Natural killer cell treated with Interleukin-12 subunit alpha and Interleukin-12 subunit beta and Interleukin-15 and Interleukin-18, amount 100 ng/mL, for 72 hours (primary cell): Measurements from ENCODE around the gene OXSR1. TPM values are rescaled to one million over a fixed set of nuclear protein-coding genes. Genes with fewer than 3 reads are reported as not detected.

Experiments used
- ATAC-seq, 2 donors: fragments of 150-1000 bp; cut with Tn5 transposase in 1 of 2; sonication (Bioruptor Pico), chemical (Tn5 transposase) in 1 of 2; 2 replicates each; pipeline ENCODE4 v1.10.0; 2021
- DNase-seq: peaks from one replicate; pipeline ENCODE4 v3.0.0; 2022; ENCODE audit warnings: low spot score
- H3K27ac Mint-ChIP-seq, 2 donors: 1 replicate in 1 of 2; 2 replicates in 1 of 2; pipeline ENCODE4 v1.8.0; 2022; ENCODE audit warnings: mixed read lengths in 2 of 2, mild to moderate bottlenecking in 1 of 2, moderate library complexity in 1 of 2
- H3K27me3 Mint-ChIP-seq, 2 donors: 1 replicate in 1 of 2; 2 replicates in 1 of 2; pipeline ENCODE4 v1.8.0; 2022; ENCODE audit warnings: mixed read lengths in 2 of 2
- H3K36me3 Mint-ChIP-seq: one replicate; pipeline ENCODE4 v1.8.0; 2022; ENCODE audit warnings: mixed read lengths
- H3K4me1 Mint-ChIP-seq, 2 donors: 1 replicate in 1 of 2; 2 replicates in 1 of 2; pipeline ENCODE4 v1.8.0; 2022; ENCODE audit warnings: low read depth in 2 of 2, mixed read lengths in 2 of 2, mild to moderate bottlenecking in 1 of 2
- H3K4me3 Mint-ChIP-seq: one replicate; pipeline ENCODE4 v1.8.0; 2022; ENCODE audit warnings: mixed read lengths
- H3K9me3 Mint-ChIP-seq: 2 replicates; pipeline ENCODE4 v1.8.0; 2022; ENCODE audit warnings: mixed read lengths
- total RNA-seq, 2 donors: library from RNA; stranded (reverse); gene quantifications; one replicate each; pipeline ENCODE4 v1.2.3, GENCODE V29; 2022

The OXSR1 gene
- total RNA-seq, 2 donors from 2014 or later: 59.9 to 66.8 TPM

GRCh38 chr3:38142959-38143358 is 22.4 kb upstream of the OXSR1 start:
- H3K4me3 Mint-ChIP-seq: no peak overlapping the region
- H3K27me3 Mint-ChIP-seq: no peaks in the 10 kb centered on the region
- peaks cover 6% of the 10 kb centered on the region for H3K9me3 Mint-ChIP-seq
- H3K4me1 Mint-ChIP-seq: peaks cover 23 to 25% of the 10 kb centered on the region in 2 donors
- no peak overlapping the region for H3K27ac Mint-ChIP-seq
- ATAC-seq: no peak
- DNase-seq: no peak
- peaks cover 18% of the 10 kb centered on the region for H3K36me3 Mint-ChIP-seq

DNA sequence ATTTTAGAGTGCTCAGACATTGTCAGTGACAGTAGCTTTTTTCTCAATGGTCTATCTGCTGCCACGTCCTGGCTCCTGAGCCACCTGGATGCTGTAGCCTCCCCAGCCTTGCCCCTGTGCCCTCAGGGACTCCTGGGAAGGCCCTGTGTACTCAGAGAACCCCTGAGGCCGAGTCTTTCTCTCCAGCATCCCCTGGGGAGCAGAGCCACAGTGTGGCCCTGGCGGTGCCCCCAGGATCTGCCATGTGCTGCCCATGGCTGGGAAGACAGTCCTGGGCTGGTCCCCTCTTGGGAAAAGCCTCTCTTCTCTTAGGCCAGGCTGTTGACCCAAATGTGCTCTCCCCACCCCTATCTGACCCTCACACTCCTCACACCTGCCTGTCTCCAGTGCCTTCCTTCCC is 21.8 kb upstream of the OXSR1 start:
- no peaks in the 10 kb centered on the region for H3K27me3 Mint-ChIP-seq
- H3K4me1 Mint-ChIP-seq: peaks cover 17 to 20% of the 10 kb centered on the region in 2 donors
- no peak overlapping the region for H3K4me3 Mint-ChIP-seq
- no peak overlapping the region for H3K27ac Mint-ChIP-seq
- H3K9me3 Mint-ChIP-seq: peaks cover 6% of the 10 kb centered on the region
- H3K36me3 Mint-ChIP-seq: peaks cover 18% of the 10 kb centered on the region
- DNase-seq (no peak), ATAC-seq (no peak)

GRCh38 chr3:38146504-38146903 is 18.8 kb upstream of the OXSR1 start:
- H3K27ac Mint-ChIP-seq: no peak overlapping the region
- peaks cover 18% of the 10 kb centered on the region for H3K36me3 Mint-ChIP-seq
- DNase-seq (no peak), ATAC-seq (no peak)
- H3K4me1 Mint-ChIP-seq: peaks cover 8 to 13% of the 10 kb centered on the region in 2 donors
- no peak overlapping the region for H3K4me3 Mint-ChIP-seq
- no peaks in the 10 kb centered on the region for H3K27me3 Mint-ChIP-seq
- peaks cover 6% of the 10 kb centered on the region for H3K9me3 Mint-ChIP-seq

GRCh38 chr3:38147421-38147820 is 17.9 kb upstream of the OXSR1 start:
- DNase-seq (no peak), ATAC-seq (no peak)
- Mint-ChIP-seq H3K27me3 (no peaks in the 10 kb centered on the region), H3K9me3 (peaks cover 6% of the 10 kb centered on the region), H3K4me3 (no peak overlapping the region), H3K36me3 (peaks cover 12% of the 10 kb centered on the region), H3K27ac (no peak overlapping the region), H3K4me1 (peaks cover 15% of the 10 kb centered on the region in 2 donors)

GRCh38 chr3:38148311-38148882 is 16.9 kb upstream of the OXSR1 start:
- Mint-ChIP-seq H3K4me1 (peaks cover 21 to 24% of the 10 kb centered on the region in 2 donors), H3K4me3 (no peak overlapping the region), H3K36me3 (peaks cover 12% of the 10 kb centered on the region), H3K27me3 (no peaks in the 10 kb centered on the region), H3K9me3 (peaks cover 6% of the 10 kb centered on the region), H3K27ac (no peak overlapping the region)
- ATAC-seq: peak in 1 of 2 donors; percentile 14
- no peak for DNase-seq

GRCh38 chr3:38149708-38150107 is 15.6 kb upstream of the OXSR1 start:
- Mint-ChIP-seq H3K4me3 (no peak overlapping the region), H3K27me3 (no peaks in the 10 kb centered on the region), H3K4me1 (peaks cover 34 to 37% of the 10 kb centered on the region in 2 donors), H3K36me3 (peaks cover 12% of the 10 kb centered on the region), H3K27ac (peak overlapping the region in 1 of 2 donors; percentile 5), H3K9me3 (peaks cover 6% of the 10 kb centered on the region)
- no peak for ATAC-seq
- DNase-seq: no peak

DNA sequence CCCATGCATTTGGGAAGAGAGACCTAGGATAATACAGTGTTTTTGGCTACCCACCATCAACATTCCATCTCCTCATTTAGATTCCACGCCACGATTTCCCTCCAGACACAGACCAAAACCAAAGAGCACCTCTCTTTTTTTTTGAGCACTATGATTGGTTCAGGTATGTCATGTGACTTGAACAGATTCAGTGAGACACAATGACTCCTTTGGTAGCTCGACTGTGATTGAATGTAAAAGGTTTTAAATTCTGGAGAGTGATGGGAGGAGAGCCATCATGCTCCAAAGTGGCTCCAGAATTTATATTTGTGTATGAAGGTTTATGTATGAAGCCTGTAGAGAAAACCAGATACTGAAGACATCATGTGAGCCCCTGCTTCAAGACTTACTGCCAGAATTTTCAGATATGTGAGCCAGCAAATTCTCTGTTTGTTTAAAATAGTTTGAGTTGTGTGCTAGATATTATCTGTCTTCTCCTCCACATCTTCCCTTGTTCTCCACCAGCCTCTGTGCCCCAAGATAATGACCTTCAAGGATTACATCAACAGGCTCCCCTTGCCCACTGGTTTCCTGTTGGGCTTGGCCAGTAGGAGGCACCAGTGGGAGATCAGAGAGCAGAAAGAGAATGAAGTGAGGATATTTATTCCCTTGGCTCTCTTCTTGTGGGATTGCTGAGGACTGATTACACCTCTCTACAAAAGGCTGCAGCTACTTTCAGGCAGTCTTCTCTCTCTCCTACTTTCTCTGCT is 14.4 kb upstream of the OXSR1 start:
- DNase-seq (no peak), ATAC-seq (no peak)
- Mint-ChIP-seq H3K27me3 (no peaks in the 10 kb centered on the region), H3K27ac (peak overlapping the region; percentile 80 to 83), H3K9me3 (peaks cover 6% of the 10 kb centered on the region), H3K4me3 (peak overlapping the region; percentile 53), H3K36me3 (peaks cover 12% of the 10 kb centered on the region), H3K4me1 (peaks cover 34 to 37% of the 10 kb centered on the region in 2 donors)

DNA sequence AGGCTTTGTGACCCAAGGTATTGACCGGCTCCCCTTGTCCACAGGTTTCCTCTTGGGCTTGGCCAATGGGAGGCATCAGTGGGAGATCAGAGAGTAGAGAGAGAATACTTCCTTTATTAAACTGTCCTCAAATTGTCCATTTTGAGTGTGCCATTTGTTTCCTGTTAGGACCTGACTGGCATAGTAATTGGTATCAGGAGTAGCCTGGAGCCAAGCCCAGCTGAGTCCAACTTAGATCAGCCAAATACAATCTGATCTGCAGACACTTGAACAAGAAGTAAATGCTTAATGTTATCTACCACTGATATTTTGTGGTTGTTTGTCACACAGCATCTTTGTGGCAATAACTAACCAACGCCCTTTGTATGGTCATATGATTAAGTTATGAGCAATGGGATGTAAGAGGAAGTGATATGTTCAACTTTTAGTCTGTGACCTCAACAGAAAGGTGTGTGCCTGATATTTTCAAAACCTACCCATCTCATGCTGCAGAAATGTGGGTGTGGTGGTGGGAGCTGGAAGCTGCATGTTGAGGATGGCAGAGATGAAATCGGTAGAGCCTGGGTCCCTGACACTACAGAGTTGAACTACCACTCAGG is 13.6 kb upstream of the OXSR1 start:
- Mint-ChIP-seq H3K27ac (peak overlapping the region; percentile 80 to 83), H3K4me1 (peaks cover 34 to 37% of the 10 kb centered on the region in 2 donors), H3K36me3 (peaks cover 6% of the 10 kb centered on the region), H3K9me3 (peaks cover 2% of the 10 kb centered on the region), H3K4me3 (peak overlapping the region; percentile 53), H3K27me3 (no peaks in the 10 kb centered on the region)
- DNase-seq (peak; percentile 2), ATAC-seq (peak in 1 of 2 donors; percentile 79)

GRCh38 chr3:38152609-38153008 is 12.7 kb upstream of the OXSR1 start:
- DNase-seq: peak; percentile 12
- H3K4me1 Mint-ChIP-seq: peaks cover 34 to 37% of the 10 kb centered on the region in 2 donors
- no peak for ATAC-seq
- no peaks in the 10 kb centered on the region for H3K36me3 Mint-ChIP-seq
- peak overlapping the region; percentile 59 to 80 for H3K27ac Mint-ChIP-seq
- H3K4me3 Mint-ChIP-seq: no peak overlapping the region
- H3K27me3 Mint-ChIP-seq: no peaks in the 10 kb centered on the region
- H3K9me3 Mint-ChIP-seq: no peaks in the 10 kb centered on the region

DNA sequence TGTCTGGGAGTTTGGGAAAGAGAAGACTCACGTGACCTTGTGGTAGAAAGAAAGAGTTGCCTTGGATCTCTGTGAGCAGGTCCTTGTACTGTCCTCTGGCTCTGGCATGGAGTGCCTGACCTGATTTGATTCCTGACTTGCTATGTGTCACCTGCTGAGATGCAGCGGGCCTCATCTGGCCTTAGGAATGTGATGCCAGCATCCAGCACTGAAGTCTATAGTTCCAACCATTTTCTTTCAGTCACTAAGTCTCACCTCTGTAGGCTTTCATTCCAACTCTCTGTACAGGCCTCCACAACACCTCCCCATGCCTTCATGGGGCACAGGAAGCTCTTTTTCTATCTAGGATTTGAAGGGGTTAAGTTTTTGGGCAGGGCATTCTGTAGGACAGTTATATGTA is 12.1 kb upstream of the OXSR1 start:
- DNase-seq: no peak
- Mint-ChIP-seq H3K4me1 (peaks cover 31 to 37% of the 10 kb centered on the region in 2 donors), H3K27me3 (no peaks in the 10 kb centered on the region)

DNA sequence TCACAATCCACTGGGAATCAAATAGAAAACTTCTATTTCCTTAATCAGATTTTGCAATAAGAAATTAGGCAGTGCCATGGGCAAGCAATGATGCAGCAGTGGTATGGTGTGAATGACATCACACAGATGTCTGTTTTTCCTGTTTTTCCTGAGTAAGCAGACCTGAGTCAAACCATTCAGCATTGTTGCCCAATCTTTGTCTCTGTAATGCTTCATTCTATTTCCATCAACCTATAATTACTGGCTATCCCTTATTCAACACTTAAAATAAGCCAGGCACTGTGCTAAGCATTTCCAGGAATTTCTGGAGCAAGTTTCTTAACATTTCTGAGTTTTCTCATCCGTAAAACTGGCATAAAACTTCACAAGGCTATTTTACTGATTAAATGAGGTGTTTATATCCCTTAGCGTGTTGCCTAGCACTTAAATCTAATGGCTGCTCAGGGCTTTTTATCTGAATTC is 11.3 kb upstream of the OXSR1 start:
- peak overlapping the region; percentile 59 to 80 for H3K27ac Mint-ChIP-seq
- H3K9me3 Mint-ChIP-seq: no peaks in the 10 kb centered on the region
- DNase-seq (no peak), ATAC-seq (peak; percentile 60 to 82)
- H3K27me3 Mint-ChIP-seq: no peaks in the 10 kb centered on the region
- no peaks in the 10 kb centered on the region for H3K36me3 Mint-ChIP-seq
- peaks cover 31 to 37% of the 10 kb centered on the region in 2 donors for H3K4me1 Mint-ChIP-seq
- H3K4me3 Mint-ChIP-seq: peak overlapping the region; percentile 33

More for the DNA sequence above, 12.1 kb upstream of the OXSR1 start:
- no peaks in the 10 kb centered on the region for H3K36me3 Mint-ChIP-seq
- peak overlapping the region; percentile 33 for H3K4me3 Mint-ChIP-seq
- peak overlapping the region; percentile 59 to 80 for H3K27ac Mint-ChIP-seq
- no peaks in the 10 kb centered on the region for H3K9me3 Mint-ChIP-seq
- no peak for ATAC-seq

GRCh38 chr3:38154625-38155255 is 10.6 kb upstream of the OXSR1 start:
- no peaks in the 10 kb centered on the region for H3K27me3 Mint-ChIP-seq
- H3K4me3 Mint-ChIP-seq: peak overlapping the region; percentile 33
- DNase-seq: no peak
- H3K9me3 Mint-ChIP-seq: no peaks in the 10 kb centered on the region
- H3K36me3 Mint-ChIP-seq: no peaks in the 10 kb centered on the region
- no peak for ATAC-seq
- H3K4me1 Mint-ChIP-seq: peaks cover 29 to 37% of the 10 kb centered on the region in 2 donors
- peak overlapping the region; percentile 59 to 80 for H3K27ac Mint-ChIP-seq

- no peak for DNase-seq
- Mint-ChIP-seq H3K4me1 (peaks cover 29 to 36% of the 10 kb centered on the region in 2 donors), H3K27ac (no peak overlapping the region), H3K4me3 (no peak overlapping the region), H3K27me3 (no peaks in the 10 kb centered on the region), H3K9me3 (no peaks in the 10 kb centered on the region), H3K36me3 (no peaks in the 10 kb centered on the region)
- no peak for ATAC-seq
These were observed 9.5 kb upstream of the OXSR1 start for GRCh38 chr3:38155825-38156224.
